Tibial artery (tissue), 4 donors: ENCODE data around the gene ANXA3.

Experiments
- DNase-seq, 2 donors: peaks; one replicate each; pipeline ENCODE4 v3.0.0-alpha.2; 2019
- H3K27ac ChIP-seq, 2 donors: fragments of 200-600 bp; sonication (generic) in 1 of 2; 1 replicate in 1 of 2; 2 replicates in 1 of 2; pipeline ENCODE4 v1.5.1; 2018 to 2019; ENCODE audit warnings: mild to moderate bottlenecking in 1 of 2
- H3K27me3 ChIP-seq, 2 donors: fragments of 200-600 bp; sonication (generic) in 1 of 2; one replicate each; pipeline versions ENCODE4 v1.5.1 to v1.6.0; 2016 to 2019
- H3K36me3 ChIP-seq, 3 donors: fragments of 200-600 bp; sonication (generic) in 2 of 3; one replicate each; pipeline ENCODE4 v1.5.1; 2016 to 2019; ENCODE audit warnings: mild to moderate bottlenecking in 2 of 3
- H3K4me1 ChIP-seq, 4 donors: fragments of 200-600 bp; sonication (generic) in 2 of 4; 1 replicate in 3 of 4; 2 replicates in 1 of 4; pipeline ENCODE4 v1.5.1; 2016 to 2019
- H3K4me3 ChIP-seq, 2 donors: fragments of 200-600 bp; sonication (generic) in 1 of 2; 1 replicate in 1 of 2; 2 replicates in 1 of 2; pipeline ENCODE4 v1.5.1; 2018 to 2019; ENCODE audit warnings: mild to moderate bottlenecking in 2 of 2
- H3K9me3 ChIP-seq, 3 donors: fragments of 200-600 bp; sonication (generic) in 1 of 3; one replicate each; pipeline ENCODE4 v1.5.1; 2016 to 2019
- intact Hi-C: fragments of 100-400 bp; cut with DNase I; formaldehyde crosslinking; loops from one replicate; pipeline ENCODE4 v1.15.0; 2023; ENCODE audit warnings: low total_unique reads
- TF ChIP-seq, protein P1 (sequence below), 2 experiments: fragments of 200-600 bp in 1 of 2; fragments of 450-650 bp in 1 of 2; IDR thresholded peaks; one replicate each; pipeline ENCODE4 v1.5.1; 2017 to 2019; ENCODE audit warnings: antibody characterized with exemption in 2 of 2, mild to moderate bottlenecking in 1 of 2, moderate library complexity in 1 of 2

Gene ANXA3

GRCh38 chr4:78529569-78530209 lies 21.9 kb upstream of the ANXA3 start:
- Histone ChIP-seq H3K4me1 (no peaks in the 10 kb centered on the region), H3K27ac (no peak overlapping the region), H3K4me3 (no peak overlapping the region), H3K27me3 (no peaks in the 10 kb centered on the region), H3K9me3 (no peaks in the 10 kb centered on the region), H3K36me3 (no peaks in the 10 kb centered on the region)
- intact Hi-C loops, result no loop called here
- no peak for DNase-seq
- TF ChIP-seq, protein P1, sequence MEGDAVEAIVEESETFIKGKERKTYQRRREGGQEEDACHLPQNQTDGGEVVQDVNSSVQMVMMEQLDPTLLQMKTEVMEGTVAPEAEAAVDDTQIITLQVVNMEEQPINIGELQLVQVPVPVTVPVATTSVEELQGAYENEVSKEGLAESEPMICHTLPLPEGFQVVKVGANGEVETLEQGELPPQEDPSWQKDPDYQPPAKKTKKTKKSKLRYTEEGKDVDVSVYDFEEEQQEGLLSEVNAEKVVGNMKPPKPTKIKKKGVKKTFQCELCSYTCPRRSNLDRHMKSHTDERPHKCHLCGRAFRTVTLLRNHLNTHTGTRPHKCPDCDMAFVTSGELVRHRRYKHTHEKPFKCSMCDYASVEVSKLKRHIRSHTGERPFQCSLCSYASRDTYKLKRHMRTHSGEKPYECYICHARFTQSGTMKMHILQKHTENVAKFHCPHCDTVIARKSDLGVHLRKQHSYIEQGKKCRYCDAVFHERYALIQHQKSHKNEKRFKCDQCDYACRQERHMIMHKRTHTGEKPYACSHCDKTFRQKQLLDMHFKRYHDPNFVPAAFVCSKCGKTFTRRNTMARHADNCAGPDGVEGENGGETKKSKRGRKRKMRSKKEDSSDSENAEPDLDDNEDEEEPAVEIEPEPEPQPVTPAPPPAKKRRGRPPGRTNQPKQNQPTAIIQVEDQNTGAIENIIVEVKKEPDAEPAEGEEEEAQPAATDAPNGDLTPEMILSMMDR (IDR thresholded peaks at IDR 0.05), result no peak

- Histone ChIP-seq H3K36me3 (no peaks in the 10 kb centered on the region), H3K4me1 (no peaks in the 10 kb centered on the region), H3K27me3 (no peaks in the 10 kb centered on the region), H3K4me3 (no peak overlapping the region), H3K27ac (no peak overlapping the region), H3K9me3 (no peaks in the 10 kb centered on the region)
- intact Hi-C loops, result no loop called here
- DNase-seq, result no peak
- TF ChIP-seq, protein P1 (IDR thresholded peaks at IDR 0.05), result no peak
These were observed 19.5 kb upstream of the ANXA3 start for GRCh38 chr4:78532046-78532445.

GRCh38 chr4:78533854-78534253 lies 17.7 kb upstream of the ANXA3 start:
- intact Hi-C loops, result no loop called here
- no peaks in the 10 kb centered on the region for H3K4me1 ChIP-seq
- H3K27ac ChIP-seq, result no peak overlapping the region
- no peaks in the 10 kb centered on the region for H3K27me3 ChIP-seq
- H3K36me3 ChIP-seq, result no peaks in the 10 kb centered on the region
- H3K9me3 ChIP-seq, result no peaks in the 10 kb centered on the region
- TF ChIP-seq, protein P1 (IDR thresholded peaks at IDR 0.05), result no peak
- no peak for DNase-seq
- no peak overlapping the region for H3K4me3 ChIP-seq

DNA sequence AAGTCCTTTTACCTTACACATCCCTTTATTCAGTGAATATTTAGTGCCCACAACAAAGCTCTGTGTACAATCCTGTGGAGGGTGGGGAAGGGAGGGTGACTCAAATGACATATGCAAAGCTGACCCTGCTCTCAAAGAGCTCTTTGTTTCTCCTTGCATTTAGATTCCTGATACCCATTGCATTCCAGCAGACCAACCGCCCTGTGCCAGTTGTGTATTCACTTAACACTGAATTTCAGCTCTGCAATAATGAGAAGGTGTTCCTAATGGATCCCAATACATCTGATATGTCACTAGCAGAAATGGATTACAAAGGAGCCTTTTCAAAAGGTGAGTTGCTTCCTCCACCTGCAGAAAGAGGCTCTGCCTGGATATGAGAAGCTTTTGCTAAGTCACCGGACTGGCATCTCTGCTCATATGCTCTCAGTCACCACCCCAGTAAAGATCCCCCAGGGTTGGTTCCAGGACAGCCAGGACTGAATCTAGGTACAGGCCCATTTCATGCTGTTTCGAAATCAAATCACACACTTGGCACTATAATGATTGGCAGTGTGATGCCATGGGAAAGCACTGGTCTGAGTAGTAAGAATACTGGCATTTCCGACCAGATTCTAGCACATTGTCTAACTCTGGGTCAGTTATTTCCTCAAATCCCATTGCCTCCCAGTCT lies 17.1 kb upstream of the ANXA3 start:
- H3K36me3 ChIP-seq, result no peaks in the 10 kb centered on the region
- intact Hi-C loops, result no loop called here

DNA sequence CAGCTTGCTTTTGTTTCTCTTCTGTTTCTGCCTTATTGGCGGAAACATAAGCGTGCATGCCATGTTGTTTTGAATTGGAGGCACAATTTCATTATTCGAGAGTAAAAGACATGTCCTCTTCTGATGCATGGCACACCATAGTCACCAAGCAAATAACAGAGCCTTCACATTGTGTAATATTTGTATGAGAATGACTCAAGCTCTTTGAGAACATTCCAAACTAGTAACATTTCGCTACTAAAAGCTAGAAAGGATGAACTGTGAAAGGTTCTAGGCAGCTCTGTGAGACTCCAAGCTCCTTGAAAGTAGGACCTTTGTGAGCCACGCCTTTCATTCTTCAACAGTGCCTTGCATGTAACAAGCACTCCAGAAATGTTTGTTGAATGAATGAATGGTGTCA lies 9.2 kb upstream of the ANXA3 start:
- H3K4me3 ChIP-seq, result no peak overlapping the region
- no peaks in the 10 kb centered on the region for H3K9me3 ChIP-seq
- H3K4me1 ChIP-seq, result peaks cover 0 to 7% (median 3%) of the 10 kb centered on the region in 4 donors
- TF ChIP-seq, protein P1 (IDR thresholded peaks at IDR 0.05), result no peak
- H3K36me3 ChIP-seq, result no peaks in the 10 kb centered on the region
- intact Hi-C loops, result no loop called here
- DNase-seq, result no peak
- no peak overlapping the region for H3K27ac ChIP-seq
- H3K27me3 ChIP-seq, result no peaks in the 10 kb centered on the region

More for the DNA sequence above, 17.1 kb upstream of the ANXA3 start:
- Histone ChIP-seq H3K4me1 (no peaks in the 10 kb centered on the region), H3K27ac (no peak overlapping the region), H3K4me3 (no peak overlapping the region), H3K27me3 (no peaks in the 10 kb centered on the region), H3K9me3 (no peaks in the 10 kb centered on the region)
- no peak for DNase-seq
- TF ChIP-seq, protein P1 (IDR thresholded peaks at IDR 0.05), result no peak
